Keratinocyte (primary cell): Measurements from ENCODE around the gene IL21R. TPM values are rescaled to one million over a fixed set of nuclear protein-coding genes. Genes with fewer than 3 reads are reported as not detected.
"Not testable (repeated sequence)": the region's sequence is repeated elsewhere in the genome, so short reads cannot be mapped to it uniquely, and the experiment has no call there.

Source experiments
- DNase-seq: peaks from one replicate; pipeline ENCODE4 v3.0.0-alpha.2; 2011; ENCODE audit warnings: low read depth, missing footprints, low spot score
- FAIRE-seq: peaks from 2 replicates; lab custom pipeline; 2011; peaks lifted over from hg19 to GRCh38; lab: Jason Lieb, UNC
- H2AFZ ChIP-seq: 2 replicates; pipeline ENCODE4 v1.6.0; 2012; ENCODE audit warnings: low read length, control low read depth, inconsistent platforms; ENCODE audit not compliant: control insufficient read depth
- H3K27ac ChIP-seq: 2 replicates; pipeline ENCODE4 v1.5.1; 2011; ENCODE audit warnings: low read length; ENCODE audit not compliant: control insufficient read depth, insufficient read depth
- H3K27me3 ChIP-seq: 3 replicates; pipeline ENCODE4 v1.6.0; 2011; ENCODE audit warnings: low read length; ENCODE audit not compliant: control insufficient read depth, insufficient read depth; ENCODE audit errors: extremely low read depth
- H3K36me3 ChIP-seq, 2 experiments: 2 replicates in 1 of 2; 3 replicates in 1 of 2; pipeline ENCODE4 v1.5.1; 2011; ENCODE audit warnings: low read length in 2 of 2, mild to moderate bottlenecking in 1 of 2; ENCODE audit not compliant: control insufficient read depth in 2 of 2, insufficient read depth in 2 of 2; ENCODE audit errors: extremely low read depth in 1 of 2
- H3K4me1 ChIP-seq: 3 replicates; pipeline ENCODE4 v1.5.1; 2011; ENCODE audit warnings: low read length; ENCODE audit not compliant: control insufficient read depth, insufficient read depth; ENCODE audit errors: extremely low read depth
- H3K4me2 ChIP-seq: 3 replicates; pipeline ENCODE4 v1.6.0; 2011; ENCODE audit warnings: low read depth, low read length; ENCODE audit not compliant: control insufficient read depth, insufficient read depth; ENCODE audit errors: extremely low read depth
- H3K4me3 ChIP-seq, 3 experiments: fragments of 200-600 bp in 1 of 3; sonication (generic) in 1 of 3; 2 replicates in 2 of 3; 3 replicates in 1 of 3; pipeline ENCODE4 v1.5.1; 2011 to 2016; ENCODE audit warnings: low read length in 3 of 3, mild to moderate bottlenecking in 3 of 3, control low read depth in 2 of 3, inconsistent platforms in 1 of 3, low read depth in 1 of 3, mixed read lengths in 1 of 3, mixed run types in 1 of 3, moderate library complexity in 1 of 3; ENCODE audit not compliant: control insufficient read depth in 2 of 3, insufficient read depth in 2 of 3; ENCODE audit errors: extremely low read depth in 1 of 3
- H3K79me2 ChIP-seq: 2 replicates; pipeline ENCODE4 v1.6.0; 2012; ENCODE audit warnings: low read length; ENCODE audit not compliant: control insufficient read depth, insufficient read depth
- H3K9ac ChIP-seq: 3 replicates; pipeline ENCODE4 v1.6.0; 2011; ENCODE audit warnings: low read length; ENCODE audit not compliant: control insufficient read depth, insufficient read depth; ENCODE audit errors: extremely low read depth
- H3K9me1 ChIP-seq: 3 replicates; pipeline ENCODE4 v1.6.0; 2011; ENCODE audit warnings: low read length; ENCODE audit not compliant: control insufficient read depth, insufficient read depth; ENCODE audit errors: extremely low read depth
- H3K9me3 ChIP-seq: 2 replicates; pipeline ENCODE4 v1.5.1; 2012; ENCODE audit warnings: low read depth, low read length; ENCODE audit not compliant: control insufficient read depth
- H4K20me1 ChIP-seq: 3 replicates; pipeline ENCODE4 v1.6.0; 2011; ENCODE audit warnings: low read length; ENCODE audit not compliant: control insufficient read depth, insufficient read depth; ENCODE audit errors: extremely low read depth
- CTCF ChIP-seq, 3 experiments: IDR thresholded peaks in 1 of 3; conservative IDR thresholded peaks in 1 of 3; optimal IDR thresholded peaks in 1 of 3; 2 replicates in 2 of 3; 3 replicates in 1 of 3; pipeline versions ENCODE3 to v1.5.1; 2011; ENCODE audit warnings: low read length in 3 of 3, mild to moderate bottlenecking in 3 of 3, moderate library complexity in 2 of 3, control low read depth in 1 of 3, inconsistent platforms in 1 of 3; ENCODE audit not compliant: insufficient read depth in 2 of 3; ENCODE audit errors: extremely low read depth in 1 of 3
- EZH2 ChIP-seq: IDR thresholded peaks from one replicate; pipeline ENCODE4 v1.6.1; 2012; ENCODE audit warnings: inconsistent platforms, mild to moderate bottlenecking, low read length, moderate library complexity
- dilution Hi-C: fragments of 300-500 bp; cut with MboI; formaldehyde crosslinking; loops from one replicate; pipeline ENCODE4 v1.7.0; 2020; ENCODE audit warnings: low sequenced_read_pairs; ENCODE audit not compliant: extremely low pct_ligation_motif_present
- polyA plus RNA-seq, 5 experiments: library from polyadenylated mRNA; depleted of rRNA in 3 of 5; stranded (reverse) in 3 of 5; stranded (forward) in 1 of 5; unstranded in 1 of 5; fragments of >200 nt; gene quantifications; 1 replicate in 1 of 5; 2 replicates in 3 of 5; 3 replicates in 1 of 5; pipeline versions ENCODE4 v1.2.1 to v1.2.3, GENCODE V29; 2011 to 2012; ENCODE audit warnings: missing spikeins in 2 of 5, low read depth in 1 of 5, low replicate concordance in 1 of 5

Gene IL21R
- polyA plus RNA-seq, 1 donor (not counting 4 experiments of a cell fraction or from before 2014, with no cell fraction given), result 0.12 TPM

GRCh38 chr16:27431773-27432532 lies 30.0 kb downstream of the IL21R start:
- H3K9me3 ChIP-seq, result peaks cover 3% of the 10 kb centered on the region
- TF ChIP-seq EZH2 (no peak), CTCF (optimal IDR thresholded peaks at IDR 0.05 in 1 of 3, IDR thresholded peaks at IDR 0.05 in 1 of 3, conservative IDR thresholded peaks at IDR 0.05 in 1 of 3; ENCODE audit: extremely low read depth in 1 of 3, insufficient read depth in 2 of 3, low read length in 3 of 3) (peak in 1 of 3 experiments; percentile 1)
- H3K4me1 ChIP-seq, result peaks cover 14% of the 10 kb centered on the region
- DNase-seq (peak; percentile 81), FAIRE-seq (peak; percentile 99)
- no peaks in the 10 kb centered on the region for H3K36me3 ChIP-seq
- peak overlapping the region; percentile 61 for H3K4me2 ChIP-seq
- H3K79me2 ChIP-seq, result no peaks in the 10 kb centered on the region
- dilution Hi-C loops, result no loop called here
- H3K27me3 ChIP-seq, result no peaks in the 10 kb centered on the region
- H3K9me1 ChIP-seq, result no peaks in the 10 kb centered on the region
- H3K9ac ChIP-seq, result peak overlapping the region; percentile 54
- H2AFZ ChIP-seq, result peak overlapping the region; percentile 54
- H3K4me3 ChIP-seq, result no peak overlapping the region
- peak overlapping the region; percentile 66 for H3K27ac ChIP-seq
- no peaks in the 10 kb centered on the region for H4K20me1 ChIP-seq

GRCh38 chr16:27432558-27432957 lies 30.6 kb downstream of the IL21R start:
- H3K27me3 ChIP-seq, result no peaks in the 10 kb centered on the region
- H3K4me3 ChIP-seq, result no peak overlapping the region
- H3K79me2 ChIP-seq, result no peaks in the 10 kb centered on the region
- peaks cover 14% of the 10 kb centered on the region for H3K4me1 ChIP-seq
- peak overlapping the region; percentile 54 for H2AFZ ChIP-seq
- H3K9ac ChIP-seq, result peak overlapping the region; percentile 54
- H3K9me1 ChIP-seq, result no peaks in the 10 kb centered on the region
- DNase-seq (peak; percentile 67), FAIRE-seq (peak; percentile 72)
- H3K36me3 ChIP-seq, result no peaks in the 10 kb centered on the region
- peak overlapping the region; percentile 66 for H3K27ac ChIP-seq
- dilution Hi-C loops, result no loop called here
- no peaks in the 10 kb centered on the region for H4K20me1 ChIP-seq
- peaks cover 3% of the 10 kb centered on the region for H3K9me3 ChIP-seq
- peak overlapping the region; percentile 61 for H3K4me2 ChIP-seq
- TF ChIP-seq EZH2 (no peak), CTCF (optimal IDR thresholded peaks at IDR 0.05 in 1 of 3, IDR thresholded peaks at IDR 0.05 in 1 of 3, conservative IDR thresholded peaks at IDR 0.05 in 1 of 3; ENCODE audit: extremely low read depth in 1 of 3, insufficient read depth in 2 of 3, low read length in 3 of 3) (no peak)

GRCh38 chr16:27433191-27433590 lies 31.2 kb downstream of the IL21R start:
- H2AFZ ChIP-seq, H3K9me1 ChIP-seq, H3K9ac ChIP-seq, dilution Hi-C loops, H4K20me1 ChIP-seq, FAIRE-seq, H3K79me2 ChIP-seq, H3K9me3 ChIP-seq, H3K4me3 ChIP-seq, H3K36me3 ChIP-seq, H3K27ac ChIP-seq, DNase-seq, H3K27me3 ChIP-seq: not testable (repeated sequence)
- peak overlapping the region; percentile 61 for H3K4me2 ChIP-seq
- peaks cover 14% of the 10 kb centered on the region for H3K4me1 ChIP-seq
